ENCODE results near the gene CFAP221. TPM values are rescaled to one million over a fixed set of nuclear protein-coding genes. Genes with fewer than 3 reads are reported as not detected.

The CFAP221 gene
- total and polyA plus RNA-seq, 7 experiments from 2014 or later: not detected

DNA sequence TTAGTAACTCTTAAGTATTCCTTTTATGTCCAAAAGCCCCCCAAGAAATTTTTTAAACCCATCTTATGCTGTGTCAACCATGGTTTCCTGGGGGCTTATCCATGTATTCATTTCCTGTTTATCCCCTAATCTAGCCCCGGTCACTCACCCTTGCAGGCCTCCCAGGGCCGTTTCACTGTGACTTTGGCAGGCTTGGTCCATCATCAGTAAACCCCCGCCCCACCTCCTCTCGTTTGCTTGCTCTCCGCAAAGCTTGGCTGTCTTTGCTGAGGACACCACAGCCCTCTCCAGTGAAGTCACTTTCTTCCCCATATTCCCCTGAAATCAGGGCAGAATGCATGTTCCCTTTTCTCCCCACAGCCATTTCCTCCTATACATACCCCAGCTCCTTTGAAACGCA is 127.5 kb downstream of the CFAP221 start:
- Mint-ChIP-seq H3K4me1 (peaks cover 0 to 3% (median 0%) of the 10 kb centered on the region in 7 donors), H3K27me3 (peaks cover 0 to 14% (median 0%) of the 10 kb centered on the region in 5 donors), H3K36me3 (no peaks in the 10 kb centered on the region), H3K9me3 (no peaks in the 10 kb centered on the region), H3K27ac (no peak overlapping the region), H3K4me3 (no peak overlapping the region)
- H3K4me1 ChIP-seq (ENCODE audit: control insufficient read depth in 2 of 2, insufficient read depth in 2 of 2, low read length in 2 of 2): no peaks in the 10 kb centered on the region
- intact Hi-C loops (cut with micrococcal nuclease): loop anchor here in 1 of 2 donors (10.0 kb wide), 2 partner anchors 1657 to 1857 kb away; partner anchors contain the start of genes CCDC93 and DDX18
- no peak for ATAC-seq
- no peaks in the 10 kb centered on the region for H3K9me3 ChIP-seq (ENCODE audit: control insufficient read depth in 2 of 3, low read length in 3 of 3)
- DNase-seq: no peak
- POLR2A ChIA-PET: no interaction called here
- no peaks in the 10 kb centered on the region for H3K27me3 ChIP-seq (ENCODE audit: control insufficient read depth in 2 of 2, insufficient read depth in 2 of 2, low read length in 2 of 2)
- no peaks in the 10 kb centered on the region for H3K36me3 ChIP-seq (ENCODE audit: control insufficient read depth in 2 of 3, insufficient read depth in 3 of 3, low read length in 3 of 3)
- H3K4me3 ChIP-seq (ENCODE audit: low read length): no peak overlapping the region
- H3K27ac ChIP-seq (ENCODE audit: low read depth, low read length): no peak overlapping the region
- CTCF ChIA-PET: no interaction called here

DNA sequence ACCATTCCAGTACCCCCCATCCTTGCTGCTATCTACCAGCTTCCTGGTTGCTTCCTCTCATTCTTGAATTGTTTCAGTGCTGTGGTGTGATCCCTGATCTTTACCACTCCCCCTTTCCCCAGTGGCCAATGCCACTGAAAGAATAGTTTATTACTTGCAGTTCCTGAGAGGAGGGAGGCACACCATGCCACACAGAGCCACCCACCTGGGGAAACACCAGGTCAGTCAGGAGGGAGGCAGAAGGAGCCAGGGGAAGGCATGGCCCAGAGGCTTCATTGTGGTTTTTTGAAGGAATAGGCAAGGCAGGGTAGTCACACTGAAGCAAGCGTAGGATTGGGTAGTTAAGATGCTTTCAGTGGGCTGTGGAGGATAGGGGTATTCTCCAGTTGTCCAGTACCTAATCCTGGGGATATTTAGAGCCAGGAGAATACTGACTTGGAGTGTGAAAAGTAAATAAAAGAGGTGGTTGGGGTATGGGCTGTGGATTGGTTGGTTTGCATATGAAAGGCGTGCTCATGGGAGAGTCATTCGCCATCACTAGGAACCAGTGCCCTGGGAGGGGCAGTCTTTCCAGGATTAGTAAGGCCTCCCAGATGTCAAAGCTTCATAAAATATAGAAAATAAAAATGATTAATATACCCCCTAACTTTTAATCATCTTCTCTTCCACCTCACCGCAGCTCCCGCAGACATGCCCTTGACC is 128.1 kb downstream of the CFAP221 start:
- Mint-ChIP-seq H3K4me3 (no peak overlapping the region), H3K9me3 (no peaks in the 10 kb centered on the region), H3K27me3 (peaks cover 0 to 13% (median 0%) of the 10 kb centered on the region in 5 donors), H3K36me3 (no peaks in the 10 kb centered on the region), H3K27ac (no peak overlapping the region), H3K4me1 (peaks cover 0 to 3% (median 0%) of the 10 kb centered on the region in 7 donors)
- Histone ChIP-seq H3K27ac (ENCODE audit: low read depth, low read length) (no peak overlapping the region), H3K4me3 (ENCODE audit: low read length) (no peak overlapping the region), H3K9me3 (ENCODE audit: control insufficient read depth in 2 of 3, low read length in 3 of 3) (no peaks in the 10 kb centered on the region), H3K27me3 (ENCODE audit: control insufficient read depth in 2 of 2, insufficient read depth in 2 of 2, low read length in 2 of 2) (no peaks in the 10 kb centered on the region), H3K4me1 (ENCODE audit: control insufficient read depth in 2 of 2, insufficient read depth in 2 of 2, low read length in 2 of 2) (no peaks in the 10 kb centered on the region), H3K36me3 (ENCODE audit: control insufficient read depth in 2 of 3, insufficient read depth in 3 of 3, low read length in 3 of 3) (no peaks in the 10 kb centered on the region)
- ATAC-seq (no peak), DNase-seq (no peak)
- CTCF ChIA-PET: no interaction called here
- POLR2A ChIA-PET: no interaction called here
- intact Hi-C loops (cut with micrococcal nuclease): loop anchor here in 1 of 2 donors (10.0 kb wide), 2 partner anchors 1658 to 1858 kb away; partner anchors contain the start of genes CCDC93 and DDX18

- POLR2A ChIA-PET: interaction anchor here (0.5 kb wide), 1 partner anchor 230 kb away, joined by 6 read pairs; no protein-coding TSS in a partner anchor
- H3K9me3 ChIP-seq (ENCODE audit: control insufficient read depth in 2 of 3, low read length in 3 of 3): no peaks in the 10 kb centered on the region
- peaks cover 0 to 2% (median 0%) of the 10 kb centered on the region in 3 experiments for H3K36me3 ChIP-seq (ENCODE audit: control insufficient read depth in 2 of 3, insufficient read depth in 3 of 3, low read length in 3 of 3)
- DNase-seq (no peak), ATAC-seq (no peak)
- H3K4me1 ChIP-seq (ENCODE audit: control insufficient read depth in 2 of 2, insufficient read depth in 2 of 2, low read length in 2 of 2): peaks cover 0 to 4% of the 10 kb centered on the region in 2 donors
- Mint-ChIP-seq H3K4me1 (peaks cover 4 to 13% (median 7%) of the 10 kb centered on the region in 7 donors), H3K27me3 (peaks cover 0 to 21% (median 0%) of the 10 kb centered on the region in 5 donors), H3K36me3 (peaks cover 0 to 4% (median 0%) of the 10 kb centered on the region in 5 donors), H3K9me3 (peaks cover 0 to 9% (median 0%) of the 10 kb centered on the region in 11 donors), H3K27ac (no peak overlapping the region), H3K4me3 (no peak overlapping the region)
- intact Hi-C loops (cut with micrococcal nuclease): loop anchor here in 1 of 2 donors (10.0 kb wide), 2 partner anchors 1659 to 1859 kb away; partner anchors contain the start of genes CCDC93 and DDX18
- H3K4me3 ChIP-seq (ENCODE audit: low read length): no peak overlapping the region
- no peak overlapping the region for H3K27ac ChIP-seq (ENCODE audit: low read depth, low read length)
- CTCF ChIA-PET: no interaction called here
- no peaks in the 10 kb centered on the region for H3K27me3 ChIP-seq (ENCODE audit: control insufficient read depth in 2 of 2, insufficient read depth in 2 of 2, low read length in 2 of 2)
Observed at GRCh38 chr2:119673796-119674195, 129.5 kb downstream of the CFAP221 start.

DNA sequence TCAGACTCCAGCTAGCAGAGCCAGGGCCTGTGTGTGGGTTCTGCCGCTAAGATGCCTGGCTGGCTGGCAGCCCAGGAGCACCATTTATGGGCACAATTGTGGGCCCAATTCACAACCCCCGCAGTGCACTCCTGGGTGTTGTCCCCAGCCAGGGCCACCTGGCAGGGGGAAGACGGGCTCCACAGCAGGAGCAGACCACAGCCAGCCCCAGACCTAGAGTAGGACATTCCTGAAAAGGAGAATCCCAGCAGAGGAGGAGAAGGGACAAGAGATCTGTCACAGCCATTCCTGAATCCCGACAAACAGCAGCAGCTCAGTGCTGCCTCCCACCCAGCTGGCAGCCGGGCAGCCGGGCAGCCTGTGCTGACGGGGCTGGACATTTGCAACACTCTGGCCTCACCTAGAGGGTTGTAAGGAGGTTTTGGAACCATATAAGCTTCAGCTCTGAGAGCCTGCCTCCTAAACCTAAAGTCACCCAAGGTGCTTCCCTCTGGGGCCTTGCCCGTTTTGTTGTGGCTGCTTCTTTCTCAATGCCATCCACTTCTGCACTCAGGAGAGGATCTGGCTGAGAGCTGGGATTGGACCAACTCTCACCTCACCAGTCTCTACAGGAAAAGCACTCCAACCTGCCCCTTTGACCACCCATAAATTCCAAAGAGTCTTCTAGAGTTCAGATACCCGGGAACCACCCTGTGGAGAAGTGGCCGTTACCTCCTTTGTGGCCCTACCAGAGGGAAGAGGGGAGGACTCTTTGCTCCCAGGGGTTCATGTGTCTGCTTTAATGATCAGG is 130.7 kb downstream of the CFAP221 start:
- ChIA-PET CTCF (interaction anchor here (0.8 kb wide), 1 partner anchor 33 kb away, joined by 3 read pairs; no protein-coding TSS in a partner anchor), POLR2A (interaction anchor here (0.8 kb wide), 1 partner anchor 14 kb away, joined by 3 read pairs; no protein-coding TSS in a partner anchor)
- intact Hi-C loops (cut with micrococcal nuclease): loop anchor here in 1 of 2 donors (5.0 to 10.0 kb wide), 4 partner anchors 1488 to 1860 kb away; partner anchors contain the start of genes CCDC93, DDX18 and INSIG2
- peaks cover 11 to 23% (median 15%) of the 10 kb centered on the region in 7 donors for H3K4me1 Mint-ChIP-seq
- Histone ChIP-seq H3K27ac (ENCODE audit: low read depth, low read length) (no peak overlapping the region), H3K4me1 (ENCODE audit: control insufficient read depth in 2 of 2, insufficient read depth in 2 of 2, low read length in 2 of 2) (peaks cover 0 to 9% of the 10 kb centered on the region in 2 donors), H3K9me3 (ENCODE audit: control insufficient read depth in 2 of 3, low read length in 3 of 3) (no peaks in the 10 kb centered on the region), H3K27me3 (ENCODE audit: control insufficient read depth in 2 of 2, insufficient read depth in 2 of 2, low read length in 2 of 2) (no peaks in the 10 kb centered on the region), H3K4me3 (ENCODE audit: low read length) (no peak overlapping the region), H3K36me3 (ENCODE audit: control insufficient read depth in 2 of 3, insufficient read depth in 3 of 3, low read length in 3 of 3) (peaks cover 0 to 7% (median 0%) of the 10 kb centered on the region in 3 experiments)
- H3K4me3 Mint-ChIP-seq: no peak overlapping the region
- H3K27ac Mint-ChIP-seq: peak overlapping the region in 3 of 9 donors; percentile 4 to 56 (median 23)
- peaks cover 0 to 4% (median 0%) of the 10 kb centered on the region in 5 donors for H3K36me3 Mint-ChIP-seq
- no peak for ATAC-seq
- H3K27me3 Mint-ChIP-seq: peaks cover 0 to 21% (median 0%) of the 10 kb centered on the region in 5 donors
- DNase-seq: no peak
- peaks cover 0 to 9% (median 0%) of the 10 kb centered on the region in 11 donors for H3K9me3 Mint-ChIP-seq

DNA sequence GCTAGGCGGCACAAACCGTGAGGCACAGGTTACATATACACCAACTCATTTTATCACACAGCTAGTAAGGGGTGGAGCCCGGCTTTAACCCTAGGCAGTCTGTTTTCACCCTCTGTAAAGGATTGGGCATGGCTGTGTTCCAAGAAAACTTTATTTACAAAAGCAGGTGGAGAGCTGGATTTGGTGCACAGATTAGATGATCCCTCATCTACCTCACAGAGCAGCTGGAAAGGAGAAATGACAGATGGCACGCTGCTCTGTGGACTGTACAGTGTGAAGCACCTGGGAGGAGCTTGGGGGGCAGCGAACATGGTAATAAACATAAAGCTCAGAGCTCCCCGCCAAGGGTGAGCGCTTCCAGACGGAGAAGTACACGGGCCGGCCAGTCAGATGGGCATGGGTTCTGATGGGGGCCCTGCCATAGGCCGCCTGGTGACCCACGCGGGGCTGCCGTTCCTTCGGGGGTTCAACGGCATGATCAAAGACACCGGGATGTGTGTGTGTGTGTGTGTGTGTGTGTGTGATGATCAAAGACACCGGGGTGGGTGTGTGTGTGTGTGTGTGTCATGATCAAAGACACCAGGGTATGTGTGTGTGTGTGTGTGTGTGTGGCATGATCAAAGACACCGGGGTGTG is 133.9 kb downstream of the CFAP221 start:
- H3K4me1 ChIP-seq (ENCODE audit: control insufficient read depth in 2 of 2, insufficient read depth in 2 of 2, low read length in 2 of 2): peaks cover 0 to 15% of the 10 kb centered on the region in 2 donors
- peaks cover 0 to 9% (median 0%) of the 10 kb centered on the region in 11 donors for H3K9me3 Mint-ChIP-seq

More for the DNA sequence above, 133.9 kb downstream of the CFAP221 start:
- Histone ChIP-seq H3K27ac (ENCODE audit: low read depth, low read length) (peak overlapping the region; percentile 88), H3K9me3 (ENCODE audit: control insufficient read depth in 2 of 3, low read length in 3 of 3) (no peaks in the 10 kb centered on the region), H3K4me3 (ENCODE audit: low read length) (peak overlapping the region; percentile 95), H3K36me3 (ENCODE audit: control insufficient read depth in 2 of 3, insufficient read depth in 3 of 3, low read length in 3 of 3) (peaks cover 0 to 21% (median 0%) of the 10 kb centered on the region in 3 experiments), H3K27me3 (ENCODE audit: control insufficient read depth in 2 of 2, insufficient read depth in 2 of 2, low read length in 2 of 2) (no peaks in the 10 kb centered on the region)
- ChIA-PET POLR2A (interaction anchor here (0.6 to 3.8 kb wide), 31 partner anchors 8 to 1492 kb away, joined by 3 to 67 read pairs (median 4); partner anchors contain the start of genes EPB41L5, PTPN4 and RALB), CTCF (interaction anchor here (0.7 to 1.7 kb wide), 8 partner anchors 15 to 532 kb away, joined by 3 to 11 read pairs (median 4); no protein-coding TSS in a partner anchor)
- Mint-ChIP-seq H3K27ac (peak overlapping the region; percentile 58 to 99 (median 97)), H3K36me3 (peaks cover 0 to 11% (median 3%) of the 10 kb centered on the region in 5 donors), H3K4me1 (peaks cover 20 to 44% (median 38%) of the 10 kb centered on the region in 7 donors), H3K27me3 (peaks cover 0 to 21% (median 0%) of the 10 kb centered on the region in 5 donors), H3K4me3 (peak overlapping the region; percentile 87 to 96 (median 90))
- DNase-seq: peak in 6 of 9 donors; percentile 44 to 64 (median 62)
- peak; percentile 67 for ATAC-seq
- intact Hi-C loops (cut with micrococcal nuclease): loop anchor here (1.0 to 10.0 kb wide), 10 partner anchors 17 to 1863 kb away; partner anchors contain the start of genes C2orf76 (in 1 of the 2), CCDC93 (in 1 of the 2), DBI (in 1 of the 2) and DDX18 (in 1 of the 2)
